Fibroblast of the aortic adventitia (primary cell): ENCODE results near the gene NECAB3. TPM values are rescaled to one million over a fixed set of nuclear protein-coding genes. Genes with fewer than 3 reads are reported as not detected.
A peak's percentile ranks its signal among the peaks of the same experiment; 100 is the strongest.

ENCODE experiments used
- DNase-seq: peaks from one replicate; pipeline ENCODE4 v3.0.0-alpha.2; 2010; ENCODE audit warnings: low read depth
- H3K4me3 ChIP-seq: 2 replicates; pipeline ENCODE4 v1.5.1; 2011; ENCODE audit warnings: low read depth, mild to moderate bottlenecking, control low read depth, low read length, moderate library complexity
- CTCF ChIP-seq: IDR thresholded peaks from 2 replicates; pipeline ENCODE4 v1.5.1; 2011; ENCODE audit warnings: mild to moderate bottlenecking, low read length, control low read depth, inconsistent platforms; ENCODE audit not compliant: insufficient read depth
- total RNA-seq: library from RNA; depleted of rRNA; stranded (reverse); fragments of >200 nt; gene quantifications from 2 replicates; pipeline ENCODE4 v1.2.3, GENCODE V29; 2012; ENCODE audit warnings: low replicate concordance

Gene NECAB3
- total RNA-seq, 1 donor = 17.6 TPM

GRCh38 chr20:33687993-33688937, 14.0 kb upstream of the NECAB3 start:
- no peak for DNase-seq
- no peak for TF ChIP-seq CTCF
- no peak overlapping the region for H3K4me3 ChIP-seq

- peak; percentile 61 for DNase-seq
- TF ChIP-seq CTCF = no peak
- no peak overlapping the region for H3K4me3 ChIP-seq
Observed at GRCh38 chr20:33687370-33687915, 13.2 kb upstream of the NECAB3 start.

- H3K4me3 ChIP-seq = no peak overlapping the region
- TF ChIP-seq CTCF = no peak
- no peak for DNase-seq
Observed at GRCh38 chr20:33686984-33687366, 12.7 kb upstream of the NECAB3 start.

GRCh38 chr20:33686100-33686983, 12.1 kb upstream of the NECAB3 start, which contains the start of gene E2F1:
E2F1 (minus strand) TSS chr20:33686385; CDS start chr20:33686264, 121 bp downstream.
- TF ChIP-seq CTCF = peak; percentile 39
- DNase-seq = peak; percentile 75
- peak within 1 kb of the TSS; percentile 59 for H3K4me3 ChIP-seq

- peak overlapping the region; percentile 49 for H3K4me3 ChIP-seq
- DNase-seq = no peak
- TF ChIP-seq CTCF = no peak
Observed at GRCh38 chr20:33685328-33686099, 11.3 kb upstream of the NECAB3 start.
